Activated T-helper 1 cell treated with anti-CD3 and anti-CD28 coated beads, Interleukin-12 subunit alpha, Interleukin-12 subunit beta, Interleukin-2, Interleukin-4 antibody, amounts not matched to agents 30 ng/mL and 10 ng/mL and 1 ng/mL, durations not matched to agents 14 hours and 24 hours and 36 hours (primary cell): Measurements from ENCODE around the gene HPCA. TPM values are rescaled to one million over a fixed set of nuclear protein-coding genes. Genes with fewer than 3 reads are reported as not detected.
A peak's percentile ranks its signal among the peaks of the same experiment; 100 is the strongest.

Experiments used
- DNase-seq: peaks from one replicate; pipeline ENCODE4 v3.0.0; 2021; ENCODE audit warnings: low spot score
- H3K27ac Mint-ChIP-seq: one replicate; pipeline ENCODE4 v1.8.0; 2021; ENCODE audit warnings: mild to moderate bottlenecking, mixed read lengths
- H3K27me3 Mint-ChIP-seq: one replicate; pipeline ENCODE4 v1.8.0; 2022; ENCODE audit warnings: mild to moderate bottlenecking, moderate library complexity, mixed read lengths; ENCODE audit not compliant: insufficient read depth
- H3K36me3 Mint-ChIP-seq: one replicate; pipeline ENCODE4 v1.8.0; 2021; ENCODE audit warnings: low read depth, mixed read lengths
- H3K4me1 Mint-ChIP-seq: one replicate; pipeline ENCODE4 v1.8.0; 2021; ENCODE audit warnings: low read depth, mixed read lengths
- H3K4me3 Mint-ChIP-seq: one replicate; pipeline ENCODE4 v1.8.0; 2021; ENCODE audit warnings: mild to moderate bottlenecking, moderate library complexity, mixed read lengths
- H3K9me3 Mint-ChIP-seq: one replicate; pipeline ENCODE4 v1.8.0; 2021; ENCODE audit warnings: mixed read lengths
- intact Hi-C: fragments of 100-400 bp; cut with micrococcal nuclease; formaldehyde crosslinking; loops from one replicate; pipeline ENCODE4 v1.15.1; 2024
- total RNA-seq: library from RNA; stranded (reverse); gene quantifications from 2 replicates; pipeline ENCODE4 v1.2.3, GENCODE V29; 2022

HPCA gene
- total RNA-seq, 1 donor from 2014 or later: not detected

GRCh38 chr1:32927441-32927840, 41.1 kb downstream of the HPCA start:
- H3K27ac Mint-ChIP-seq: no peak overlapping the region
- H3K4me3 Mint-ChIP-seq: no peak overlapping the region
- DNase-seq: no peak
- peaks cover 35% of the 10 kb centered on the region for H3K27me3 Mint-ChIP-seq
- peaks cover 14% of the 10 kb centered on the region for H3K36me3 Mint-ChIP-seq
- intact Hi-C loops: no loop called here
- H3K4me1 Mint-ChIP-seq: peaks cover 16% of the 10 kb centered on the region
- no peaks in the 10 kb centered on the region for H3K9me3 Mint-ChIP-seq

- intact Hi-C loops: no loop called here
- DNase-seq: no peak
- H3K4me3 Mint-ChIP-seq: no peak overlapping the region
Observed at GRCh38 chr1:32928285-32928684, 42.0 kb downstream of the HPCA start.

GRCh38 chr1:32928715-32929114, 42.4 kb downstream of the HPCA start:
- Mint-ChIP-seq H3K27ac (no peak overlapping the region), H3K4me3 (no peak overlapping the region), H3K9me3 (no peaks in the 10 kb centered on the region), H3K36me3 (peaks cover 17% of the 10 kb centered on the region), H3K4me1 (peaks cover 26% of the 10 kb centered on the region), H3K27me3 (peaks cover 29% of the 10 kb centered on the region)
- intact Hi-C loops: no loop called here
- DNase-seq: no peak

More at GRCh38 chr1:32928285-32928684, 42.0 kb downstream of the HPCA start:
- Mint-ChIP-seq H3K4me1 (peaks cover 21% of the 10 kb centered on the region), H3K9me3 (no peaks in the 10 kb centered on the region), H3K36me3 (peaks cover 17% of the 10 kb centered on the region), H3K27me3 (peaks cover 32% of the 10 kb centered on the region), H3K27ac (no peak overlapping the region)

GRCh38 chr1:32929366-32929765, 43.1 kb downstream of the HPCA start:
- no peak overlapping the region for H3K27ac Mint-ChIP-seq
- intact Hi-C loops: no loop called here
- H3K4me3 Mint-ChIP-seq: no peak overlapping the region
- DNase-seq: no peak
- no peaks in the 10 kb centered on the region for H3K9me3 Mint-ChIP-seq
- peaks cover 20% of the 10 kb centered on the region for H3K36me3 Mint-ChIP-seq
- peaks cover 32% of the 10 kb centered on the region for H3K4me1 Mint-ChIP-seq
- peaks cover 25% of the 10 kb centered on the region for H3K27me3 Mint-ChIP-seq

GRCh38 chr1:32931760-32932159, 45.5 kb downstream of the HPCA start:
- peaks cover 26% of the 10 kb centered on the region for H3K36me3 Mint-ChIP-seq
- peaks cover 28% of the 10 kb centered on the region for H3K4me1 Mint-ChIP-seq
- intact Hi-C loops: loop anchor here (2.0 kb wide), 1 partner anchor 149 kb away; the partner anchor contains the start of gene AZIN2
- no peak overlapping the region for H3K4me3 Mint-ChIP-seq
- H3K27ac Mint-ChIP-seq: no peak overlapping the region
- DNase-seq: no peak
- peaks cover 3% of the 10 kb centered on the region for H3K27me3 Mint-ChIP-seq
- no peaks in the 10 kb centered on the region for H3K9me3 Mint-ChIP-seq

- no peak for DNase-seq
- no peaks in the 10 kb centered on the region for H3K27me3 Mint-ChIP-seq
- no peak overlapping the region for H3K27ac Mint-ChIP-seq
- intact Hi-C loops: loop anchor here (1.0 to 2.0 kb wide), 4 partner anchors 73 to 152 kb away; partner anchors contain the start of gene AZIN2
- no peak overlapping the region for H3K4me3 Mint-ChIP-seq
- H3K9me3 Mint-ChIP-seq: no peaks in the 10 kb centered on the region
- H3K4me1 Mint-ChIP-seq: peaks cover 49% of the 10 kb centered on the region
- peaks cover 40% of the 10 kb centered on the region for H3K36me3 Mint-ChIP-seq
Observed at GRCh38 chr1:32933742-32934322, 47.5 kb downstream of the HPCA start.

GRCh38 chr1:32934535-32934934, 48.2 kb downstream of the HPCA start:
- peaks cover 44% of the 10 kb centered on the region for H3K36me3 Mint-ChIP-seq
- H3K27ac Mint-ChIP-seq: no peak overlapping the region
- intact Hi-C loops: no loop called here
- H3K4me1 Mint-ChIP-seq: peaks cover 56% of the 10 kb centered on the region
- no peak overlapping the region for H3K4me3 Mint-ChIP-seq
- no peaks in the 10 kb centered on the region for H3K27me3 Mint-ChIP-seq
- no peak for DNase-seq
- no peaks in the 10 kb centered on the region for H3K9me3 Mint-ChIP-seq

- Mint-ChIP-seq H3K27ac (peak overlapping the region; percentile 56), H3K4me3 (no peak overlapping the region), H3K4me1 (peaks cover 70% of the 10 kb centered on the region), H3K9me3 (no peaks in the 10 kb centered on the region), H3K27me3 (no peaks in the 10 kb centered on the region), H3K36me3 (peaks cover 48% of the 10 kb centered on the region)
- intact Hi-C loops: no loop called here
- no peak for DNase-seq
Observed at GRCh38 chr1:32937061-32937460, 50.8 kb downstream of the HPCA start.

- intact Hi-C loops: loop anchor here (2.0 kb wide), 1 partner anchor 23 kb away; no protein-coding TSS in a partner anchor
- Mint-ChIP-seq H3K36me3 (peaks cover 62% of the 10 kb centered on the region), H3K4me1 (peaks cover 70% of the 10 kb centered on the region), H3K4me3 (peak overlapping the region; percentile 44), H3K27me3 (no peaks in the 10 kb centered on the region), H3K27ac (peak overlapping the region; percentile 59), H3K9me3 (no peaks in the 10 kb centered on the region)
- no peak for DNase-seq
Observed at GRCh38 chr1:32939655-32940371, 53.5 kb downstream of the HPCA start.

GRCh38 chr1:32944180-32944579, 57.9 kb downstream of the HPCA start:
- Mint-ChIP-seq H3K27ac (no peak overlapping the region), H3K4me3 (no peak overlapping the region), H3K36me3 (peaks cover 66% of the 10 kb centered on the region), H3K4me1 (peaks cover 54% of the 10 kb centered on the region), H3K27me3 (no peaks in the 10 kb centered on the region), H3K9me3 (no peaks in the 10 kb centered on the region)
- DNase-seq: no peak
- intact Hi-C loops: no loop called here

Other genes starting within 250 kb of the HPCA start
- gene ZBTB8OS, start 235.9 kb upstream of the HPCA start, total RNA-seq: 49.7 and 53.3 TPM in 2 replicates
- gene RBBP4, start 235.3 kb upstream of the HPCA start, total RNA-seq: 315 TPM in 2 replicates
- 0.05 TPM in 1 of 2 replicates, not detected in the other for gene SYNC, start 183.7 kb upstream of the HPCA start, total RNA-seq
- 205 and 225 TPM in 2 replicates for gene YARS1, start 69.1 kb upstream of the HPCA start, total RNA-seq
- gene S100PBP, start 68.8 kb upstream of the HPCA start, total RNA-seq: 48.8 and 55.8 TPM in 2 replicates
- not detected in 2 replicates for gene FNDC5, start 15.6 kb upstream of the HPCA start, total RNA-seq
- gene TMEM54, start 14.9 kb downstream of the HPCA start, total RNA-seq: 0.78 and 1.0 TPM in 2 replicates
- gene RNF19B, start 78.3 kb downstream of the HPCA start, total RNA-seq: 52.1 and 56.5 TPM in 2 replicates
- gene AK2, start 150.4 kb downstream of the HPCA start, total RNA-seq: 387 and 400 TPM in 2 replicates
- 1.1 and 1.4 TPM in 2 replicates for gene AZIN2, start 194.7 kb downstream of the HPCA start, total RNA-seq